Adipocyte (in vitro differentiated cells): ENCODE data around the gene MGRN1.
A peak's percentile ranks its signal among the peaks of the same experiment; 100 is the strongest.
"Not testable (repeated sequence)": the region's sequence is repeated elsewhere in the genome, so short reads cannot be mapped to it uniquely, and the experiment has no call there.

ENCODE experiments used
- DNase-seq: peaks from one replicate; pipeline ENCODE4 v3.0.0-alpha.2; 2015; ENCODE audit warnings: low read depth
- H3K27me3 ChIP-seq: replicated peaks from 2 replicates; pipeline ENCODE4 v1.7.0; 2013; ENCODE audit warnings: mild to moderate bottlenecking, low read length, moderate library complexity; ENCODE audit not compliant: control insufficient read depth, insufficient read depth
- H3K36me3 ChIP-seq: 2 replicates; pipeline ENCODE4 v1.7.0; 2013; ENCODE audit warnings: low read length, mild to moderate bottlenecking, moderate library complexity; ENCODE audit not compliant: control insufficient read depth, insufficient read depth, severe bottlenecking
- H3K4me1 ChIP-seq: 2 replicates; pipeline ENCODE4 v1.7.0; 2013; ENCODE audit warnings: mild to moderate bottlenecking, low read length, moderate library complexity; ENCODE audit not compliant: control insufficient read depth, insufficient read depth
- H3K4me3 ChIP-seq: 2 replicates; pipeline ENCODE4 v1.7.0; 2013; ENCODE audit warnings: mild to moderate bottlenecking, low read length, moderate library complexity
- H3K9ac ChIP-seq: 2 replicates; pipeline ENCODE4 v1.7.0; 2013; ENCODE audit warnings: mild to moderate bottlenecking, low read length, moderate library complexity
- H3K9me3 ChIP-seq: 2 replicates; pipeline ENCODE4 v1.7.0; 2013; ENCODE audit warnings: mild to moderate bottlenecking, low read length, moderate library complexity; ENCODE audit not compliant: control insufficient read depth

The MGRN1 gene

GRCh38 chr16:4648917-4649316, 24.3 kb downstream of the MGRN1 start:
- DNase-seq = no peak
- H3K9ac ChIP-seq = no peak overlapping the region
- H3K27me3 ChIP-seq = no peaks in the 10 kb centered on the region
- H3K4me1 ChIP-seq = peaks cover 4% of the 10 kb centered on the region
- H3K36me3 ChIP-seq = peaks cover 22% of the 10 kb centered on the region
- H3K9me3 ChIP-seq = no peaks in the 10 kb centered on the region
- H3K4me3 ChIP-seq = no peak overlapping the region

GRCh38 chr16:4649744-4650442, 25.3 kb downstream of the MGRN1 start:
- Histone ChIP-seq H3K9me3 (no peaks in the 10 kb centered on the region), H3K36me3 (peaks cover 32% of the 10 kb centered on the region), H3K4me3 (no peak overlapping the region), H3K4me1 (peaks cover 4% of the 10 kb centered on the region), H3K27me3 (no peaks in the 10 kb centered on the region), H3K9ac (no peak overlapping the region)
- no peak for DNase-seq

GRCh38 chr16:4650443-4651074, 25.9 kb downstream of the MGRN1 start:
- not testable (repeated sequence) for H3K4me3 ChIP-seq, H3K9me3 ChIP-seq, H3K9ac ChIP-seq, H3K4me1 ChIP-seq, H3K27me3 ChIP-seq
- H3K36me3 ChIP-seq = peaks cover 37% of the 10 kb centered on the region
- peak; percentile 54 for DNase-seq

- Histone ChIP-seq H3K36me3 (peaks cover 49% of the 10 kb centered on the region), H3K27me3 (no peaks in the 10 kb centered on the region), H3K4me3 (no peak overlapping the region), H3K9ac (no peak overlapping the region), H3K9me3 (no peaks in the 10 kb centered on the region), H3K4me1 (peaks cover 4% of the 10 kb centered on the region)
- no peak for DNase-seq
Measured at GRCh38 chr16:4651827-4652226, 27.2 kb downstream of the MGRN1 start.

- H3K4me1 ChIP-seq = peaks cover 4% of the 10 kb centered on the region
- no peak overlapping the region for H3K9ac ChIP-seq
- H3K9me3 ChIP-seq = no peaks in the 10 kb centered on the region
- no peak overlapping the region for H3K4me3 ChIP-seq
- no peaks in the 10 kb centered on the region for H3K27me3 ChIP-seq
- DNase-seq = no peak
- peaks cover 56% of the 10 kb centered on the region for H3K36me3 ChIP-seq
Measured at GRCh38 chr16:4652561-4652960, 27.9 kb downstream of the MGRN1 start.

- H3K4me1 ChIP-seq = no peaks in the 10 kb centered on the region
- H3K27me3 ChIP-seq = no peaks in the 10 kb centered on the region
- no peak overlapping the region for H3K4me3 ChIP-seq
- H3K9ac ChIP-seq = no peak overlapping the region
- no peak for DNase-seq
- peaks cover 64% of the 10 kb centered on the region for H3K36me3 ChIP-seq
- H3K9me3 ChIP-seq = no peaks in the 10 kb centered on the region
Measured at GRCh38 chr16:4654011-4654963, 29.7 kb downstream of the MGRN1 start.

GRCh38 chr16:4654964-4655590, 30.5 kb downstream of the MGRN1 start:
- Histone ChIP-seq H3K27me3 (no peaks in the 10 kb centered on the region), H3K4me3 (no peak overlapping the region), H3K9me3 (no peaks in the 10 kb centered on the region), H3K36me3 (peaks cover 65% of the 10 kb centered on the region), H3K4me1 (no peaks in the 10 kb centered on the region), H3K9ac (no peak overlapping the region)
- DNase-seq = no peak

- Histone ChIP-seq H3K4me3 (no peak overlapping the region), H3K4me1 (no peaks in the 10 kb centered on the region), H3K36me3 (peaks cover 65% of the 10 kb centered on the region), H3K9ac (no peak overlapping the region), H3K9me3 (no peaks in the 10 kb centered on the region), H3K27me3 (no peaks in the 10 kb centered on the region)
- DNase-seq = no peak
Measured at GRCh38 chr16:4655801-4656200, 31.2 kb downstream of the MGRN1 start.

- peaks cover 62% of the 10 kb centered on the region for H3K36me3 ChIP-seq
- no peaks in the 10 kb centered on the region for H3K9me3 ChIP-seq
- no peaks in the 10 kb centered on the region for H3K27me3 ChIP-seq
- H3K4me1 ChIP-seq = no peaks in the 10 kb centered on the region
- no peak for DNase-seq
- H3K4me3 ChIP-seq = no peak overlapping the region
- no peak overlapping the region for H3K9ac ChIP-seq
Measured at GRCh38 chr16:4656221-4656620, 31.6 kb downstream of the MGRN1 start.

GRCh38 chr16:4656695-4657686, 32.4 kb downstream of the MGRN1 start:
- H3K4me1 ChIP-seq = no peaks in the 10 kb centered on the region
- no peaks in the 10 kb centered on the region for H3K9me3 ChIP-seq
- no peak overlapping the region for H3K4me3 ChIP-seq
- H3K9ac ChIP-seq = no peak overlapping the region
- no peak for DNase-seq
- no peaks in the 10 kb centered on the region for H3K27me3 ChIP-seq
- peaks cover 62% of the 10 kb centered on the region for H3K36me3 ChIP-seq
